ENCODE data around the gene TGFBR3.

The TGFBR3 gene

GRCh38 chr1:91704746-91705145 is 181.2 kb downstream of the TGFBR3 start:
- DNase-seq: no peak

GRCh38 chr1:91703095-91703494 is 182.9 kb downstream of the TGFBR3 start:
- DNase-seq: no peak

GRCh38 chr1:91701472-91701869 is 184.5 kb downstream of the TGFBR3 start:
- no peak for DNase-seq

GRCh38 chr1:91700771-91701471 is 185.0 kb downstream of the TGFBR3 start:
- DNase-seq: no peak

GRCh38 chr1:91700332-91700731 is 185.6 kb downstream of the TGFBR3 start:
- DNase-seq: no peak

- DNase-seq: no peak
Measured at GRCh38 chr1:91699339-91699974, 186.5 kb downstream of the TGFBR3 start.

GRCh38 chr1:91697861-91698260 is 188.1 kb downstream of the TGFBR3 start:
- DNase-seq: no peak

- no peak for DNase-seq
Measured at GRCh38 chr1:91697416-91697815, 188.5 kb downstream of the TGFBR3 start.

GRCh38 chr1:91696321-91696720 is 189.6 kb downstream of the TGFBR3 start:
- DNase-seq: no peak

GRCh38 chr1:91693557-91693956 is 192.4 kb downstream of the TGFBR3 start:
- no peak for DNase-seq

GRCh38 chr1:91691525-91691924 is 194.4 kb downstream of the TGFBR3 start:
- no peak for DNase-seq

- no peak for DNase-seq
Measured at GRCh38 chr1:91689641-91690481, 196.1 kb downstream of the TGFBR3 start.

- no peak for DNase-seq
Measured at GRCh38 chr1:91687452-91687851, 198.5 kb downstream of the TGFBR3 start.

- no peak for DNase-seq
Measured at GRCh38 chr1:91685994-91686393, 200.0 kb downstream of the TGFBR3 start.

GRCh38 chr1:91684481-91685196 is 201.3 kb downstream of the TGFBR3 start:
- DNase-seq: no peak

GRCh38 chr1:91683598-91683951 is 202.4 kb downstream of the TGFBR3 start:
- no peak for DNase-seq

- DNase-seq: no peak
Measured at GRCh38 chr1:91682882-91683597, 202.9 kb downstream of the TGFBR3 start.

- no peak for DNase-seq
Measured at GRCh38 chr1:91680556-91681155, 205.3 kb downstream of the TGFBR3 start.

- no peak for DNase-seq
Measured at GRCh38 chr1:91679446-91679845, 206.5 kb downstream of the TGFBR3 start.

GRCh38 chr1:91676030-91676429 is 209.9 kb downstream of the TGFBR3 start:
- no peak for DNase-seq

- DNase-seq: no peak
Measured at GRCh38 chr1:91674107-91674506, 211.8 kb downstream of the TGFBR3 start.

GRCh38 chr1:91673613-91674012 is 212.3 kb downstream of the TGFBR3 start:
- DNase-seq: no peak

Measured in NCI-H748 treated with DMSO at 0.1 percent for 48 hours (cell line).